Heart left ventricle (tissue), 16 donors: ENCODE results near the gene RNF111. TPM values are rescaled to one million over a fixed set of nuclear protein-coding genes. Genes with fewer than 3 reads are reported as not detected.
"Not testable (repeated sequence)": the region's sequence is repeated elsewhere in the genome, so short reads cannot be mapped to it uniquely, and the experiment has no call there.

Experiments
- ATAC-seq, 4 donors: fragments of 200-7000 bp; cut with Tn5 transposase; one replicate each; pipeline ENCODE4 v1.9.1; 2020 to 2022; ENCODE audit warnings: moderate library complexity in 4 of 4, mild to moderate bottlenecking in 3 of 4, moderate number of reproducible peaks in 1 of 4
- DNase-seq, 5 donors: peaks; one replicate each; pipeline ENCODE4 v3.0.0-alpha.2; 2020
- H3K27ac ChIP-seq, 12 donors: fragments of 200-600 bp; sonication (generic) in 4 of 12; one replicate each; pipeline versions ENCODE4 v1.5.0 to v1.8.0; 2016 to 2022; ENCODE audit warnings: mild to moderate bottlenecking in 2 of 12
- H3K27me3 ChIP-seq, 9 donors: fragments of 200-600 bp; sonication (generic) in 2 of 9; one replicate each; pipeline versions ENCODE4 v1.5.1 to v1.8.0; 2016 to 2022; ENCODE audit warnings: mild to moderate bottlenecking in 3 of 9
- H3K36me3 ChIP-seq, 9 donors: fragments of 200-600 bp; sonication (generic) in 2 of 9; one replicate each; pipeline versions ENCODE4 v1.5.0 to v1.8.0; 2018 to 2022; ENCODE audit warnings: mild to moderate bottlenecking in 2 of 9
- H3K4me1 ChIP-seq, 12 donors: fragments of 200-600 bp; sonication (generic) in 4 of 12; one replicate each; pipeline versions ENCODE4 v1.5.0 to v1.8.0; 2016 to 2022; ENCODE audit warnings: mild to moderate bottlenecking in 3 of 12
- H3K4me3 ChIP-seq, 12 donors: fragments of 200-600 bp; sonication (generic) in 4 of 12; one replicate each; pipeline versions ENCODE4 v1.5.0 to v1.8.0; 2017 to 2022; ENCODE audit warnings: mild to moderate bottlenecking in 9 of 12, moderate library complexity in 4 of 12
- H3K9me3 ChIP-seq, 12 donors: fragments of 200-600 bp; sonication (generic) in 4 of 12; one replicate each; pipeline versions ENCODE4 v1.5.0 to v1.8.0; 2016 to 2022; ENCODE audit warnings: mild to moderate bottlenecking in 1 of 12
- CTCF ChIP-seq, 12 donors: fragments of 200-600 bp; sonication (generic) in 4 of 12; IDR thresholded peaks; one replicate each; pipeline versions ENCODE4 v1.5.0 to v1.8.0; 2018 to 2022; ENCODE audit warnings: antibody characterized with exemption in 12 of 12, mild to moderate bottlenecking in 5 of 12
- POLR2A ChIP-seq, 2 donors: fragments of 450-650 bp; IDR thresholded peaks; one replicate each; pipeline ENCODE4 v1.6.1; 2017; ENCODE audit warnings: antibody characterized with exemption in 2 of 2, mild to moderate bottlenecking in 2 of 2, moderate library complexity in 2 of 2
- WGBS, 4 donors: extraction: QIAGEN DNeasy Blood & Tissue Kit in 2 of 4; methylation state at CpG; one replicate each; pipeline versions ENCODE4 v1.1.5 to v1.1.7; 2013 to 2018; 5-methylcytosine and 5-hydroxymethylcytosine counted together
- intact Hi-C, 10 donors: fragments of 100-400 bp; cut with DNase I; formaldehyde crosslinking; loops; one replicate each; pipeline versions ENCODE4 v1.11.1 to v1.14.2; 2022
- polyA plus RNA-seq, 2 donors: library from polyadenylated mRNA; stranded (reverse); fragments of 200-250 nt; gene quantifications; one replicate each; pipeline ENCODE4 v1.2.3, GENCODE V29; 2013
- total RNA-seq, 9 donors: library from RNA; depleted of rRNA in 2 of 9; stranded (reverse); fragments of >200 nt in 2 of 9; fragmentation: NEBNext Ultra II Directional in 3 of 9; extraction: Animal tissue kit (Norgen Biotek cat#: 25700) in 3 of 9; gene quantifications; one replicate each; pipeline versions ENCODE4 v1.1.0 to v1.2.4, GENCODE V29; 2016 to 2023
- donor health status: ischemic (EF 13 %, LVEDD 7.1; RV severe dilation, severe dysfunction).
- donor health status: healthy with polysubstance abuse.
- donor health status: DM: no; HTN: yes; CAD: no.
- donor health status: DM: no; HTN: no; CAD: no.
- donor health status: ischemic (EF 25% LVEDD 6.9; RV normal size, moderate dysfunction).
- donor health status: ischemic (EF 25% LVEDD 5.7; RV mildly dilated, moderate dysfunction).
- donor health status: healthy.
- donor health status: DM: yes; HTN: yes; CAD: no.
- donor health status: ischemic (EF 35%, LVEDD 5.7; RV mildly dilated, moderate dysfunction).
- donor health status: nonischemic (EF 11% LVEDD 7.7; RV severe dilation, severe dysfunction).
- donor health status: DM: yes; HTN: yes; CAD: no.
- donor health status: PGD.
- donor health status: ischemic (EF 29% LVEDD 5.4; RV normal size, mild dysfunction).
- donor health status: nonischemic (EF 23%, LVEDD 6.1; RV moderate dilation, normal function).

The RNF111 gene
- total and polyA plus RNA-seq, 11 donors, result 5.9 to 29.1 (median 18.8) TPM

GRCh38 chr15:58999694-59000093 is 12.2 kb downstream of the RNF111 start:
- no peaks in the 10 kb centered on the region for H3K27me3 ChIP-seq
- peaks cover 0 to 82% (median 4%) of the 10 kb centered on the region in 12 donors for H3K4me1 ChIP-seq
- H3K27ac ChIP-seq, result no peak overlapping the region
- DNase-seq (no peak), ATAC-seq (no peak)
- 94 to 97% (median 97%) methylated on average over 2 of the region's 2 CpGs for WGBS, 4 donors
- H3K4me3 ChIP-seq, result no peak overlapping the region
- intact Hi-C loops, result loop anchor here in 1 of 10 donors (5.0 kb wide), 1 partner anchor 38 kb away; no protein-coding TSS in a partner anchor
- H3K9me3 ChIP-seq, result no peaks in the 10 kb centered on the region
- TF ChIP-seq CTCF (IDR thresholded peaks at IDR 0.05) (no peak), POLR2A (IDR thresholded peaks at IDR 0.05) (no peak)
- H3K36me3 ChIP-seq, result peaks cover 0 to 14% (median 0%) of the 10 kb centered on the region in 9 donors

GRCh38 chr15:59000251-59000650 is 12.8 kb downstream of the RNF111 start:
- H3K36me3 ChIP-seq, result peaks cover 0 to 16% (median 0%) of the 10 kb centered on the region in 9 donors
- 95 to 98% (median 97%) methylated on average over 9 to 10 of the region's 10 CpGs for WGBS, 4 donors
- H3K9me3 ChIP-seq, ATAC-seq, H3K27ac ChIP-seq, H3K27me3 ChIP-seq, DNase-seq, H3K4me3 ChIP-seq: not testable (repeated sequence)
- H3K4me1 ChIP-seq, result peaks cover 0 to 77% (median 4%) of the 10 kb centered on the region in 12 donors
- intact Hi-C loops, result loop anchor here in 1 of 10 donors (5.0 kb wide), 1 partner anchor 37 kb away; no protein-coding TSS in a partner anchor

GRCh38 chr15:59001946-59002345 is 14.5 kb downstream of the RNF111 start:
- WGBS, 4 donors, result 93 to 97% (median 96%) methylated on average over 5 of the region's 5 CpGs
- TF ChIP-seq CTCF (IDR thresholded peaks at IDR 0.05), result no peak
- TF ChIP-seq POLR2A (IDR thresholded peaks at IDR 0.05), result no peak

GRCh38 chr15:59002418-59002859 is 15.0 kb downstream of the RNF111 start:
- no peak for ATAC-seq
- 89 to 94% (median 91%) methylated on average over 2 of the region's 2 CpGs for WGBS, 4 donors
- Histone ChIP-seq H3K9me3 (no peaks in the 10 kb centered on the region), H3K36me3 (peaks cover 0 to 31% (median 15%) of the 10 kb centered on the region in 9 donors), H3K27ac (peak overlapping the region in 1 of 12 donors; percentile 68), H3K4me3 (no peak overlapping the region), H3K4me1 (peaks cover 0 to 69% (median 0%) of the 10 kb centered on the region in 12 donors), H3K27me3 (no peaks in the 10 kb centered on the region)
- TF ChIP-seq POLR2A (IDR thresholded peaks at IDR 0.05) (no peak), CTCF (IDR thresholded peaks at IDR 0.05) (no peak)
- intact Hi-C loops, result loop anchor here in 1 of 10 donors (5.0 kb wide), 1 partner anchor 35 kb away; no protein-coding TSS in a partner anchor
- no peak for DNase-seq

More at GRCh38 chr15:59001946-59002345, 14.5 kb downstream of the RNF111 start:
- H3K27ac ChIP-seq, result no peak overlapping the region
- H3K36me3 ChIP-seq, result peaks cover 0 to 30% (median 14%) of the 10 kb centered on the region in 9 donors
- H3K9me3 ChIP-seq, result no peaks in the 10 kb centered on the region
- DNase-seq, result no peak
- peaks cover 0 to 70% (median 0%) of the 10 kb centered on the region in 12 donors for H3K4me1 ChIP-seq
- no peak for ATAC-seq
- H3K4me3 ChIP-seq, result no peak overlapping the region
- intact Hi-C loops, result loop anchor here in 1 of 10 donors (5.0 kb wide), 1 partner anchor 35 kb away; no protein-coding TSS in a partner anchor
- no peaks in the 10 kb centered on the region for H3K27me3 ChIP-seq
